Glomerular visceral epithelial cell (primary cell): ENCODE measurements around the gene ARHGEF17.

Experiments used
- DNase-seq: peaks from one replicate; pipeline ENCODE4 v3.0.0-alpha.2; 2016; ENCODE audit errors: extremely low spot score

The ARHGEF17 gene

DNA sequence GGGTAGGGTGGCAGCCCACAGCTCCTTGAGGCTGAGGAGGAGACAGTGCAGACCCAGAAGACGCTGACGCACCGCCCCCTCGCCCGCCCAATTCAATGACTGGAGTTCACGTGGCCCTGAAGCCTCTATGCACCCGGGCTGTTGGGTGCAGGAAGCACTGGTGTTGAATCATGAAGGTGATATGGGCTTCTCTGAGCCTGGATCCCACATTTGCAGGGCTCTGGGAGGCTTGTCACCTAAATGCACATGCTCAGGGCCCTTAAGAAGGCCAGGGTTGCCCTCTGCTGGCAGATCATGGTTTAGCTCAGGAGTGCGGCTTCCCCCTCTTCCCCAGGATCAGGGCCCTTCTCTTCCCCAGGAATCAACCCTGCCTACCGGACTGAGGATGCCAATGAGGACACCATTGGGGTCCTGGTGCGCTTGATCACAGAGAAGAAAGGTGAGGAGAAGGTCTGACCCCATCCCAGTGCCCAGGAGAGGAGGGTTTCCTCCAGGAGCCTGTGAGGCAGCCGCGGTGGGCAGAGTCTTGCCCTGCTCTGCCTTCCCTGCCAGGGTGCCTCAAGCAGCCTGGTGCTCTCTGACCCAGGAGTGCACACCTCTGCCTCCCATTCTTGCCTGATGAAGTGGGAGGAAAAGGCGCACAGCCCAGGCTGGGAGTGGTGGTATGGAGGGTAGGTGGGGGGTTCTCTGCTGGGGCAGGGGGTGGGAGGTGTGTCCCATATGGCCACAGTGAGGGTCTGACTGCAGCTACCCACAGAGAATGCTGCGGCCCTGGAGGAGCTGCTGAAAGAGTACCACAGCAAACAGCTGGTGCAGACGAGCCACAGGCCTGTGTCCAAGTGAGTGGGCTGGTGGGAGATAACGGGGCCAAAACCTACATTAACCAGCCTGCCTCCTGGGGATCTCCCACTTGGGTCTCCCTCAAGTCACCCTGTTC is 85.7 kb downstream of the ARHGEF17 start:
- peak; percentile 78 for DNase-seq

- no peak for DNase-seq
These were observed 86.6 kb downstream of the ARHGEF17 start for GRCh38 chr11:73394416-73395296.

DNA sequence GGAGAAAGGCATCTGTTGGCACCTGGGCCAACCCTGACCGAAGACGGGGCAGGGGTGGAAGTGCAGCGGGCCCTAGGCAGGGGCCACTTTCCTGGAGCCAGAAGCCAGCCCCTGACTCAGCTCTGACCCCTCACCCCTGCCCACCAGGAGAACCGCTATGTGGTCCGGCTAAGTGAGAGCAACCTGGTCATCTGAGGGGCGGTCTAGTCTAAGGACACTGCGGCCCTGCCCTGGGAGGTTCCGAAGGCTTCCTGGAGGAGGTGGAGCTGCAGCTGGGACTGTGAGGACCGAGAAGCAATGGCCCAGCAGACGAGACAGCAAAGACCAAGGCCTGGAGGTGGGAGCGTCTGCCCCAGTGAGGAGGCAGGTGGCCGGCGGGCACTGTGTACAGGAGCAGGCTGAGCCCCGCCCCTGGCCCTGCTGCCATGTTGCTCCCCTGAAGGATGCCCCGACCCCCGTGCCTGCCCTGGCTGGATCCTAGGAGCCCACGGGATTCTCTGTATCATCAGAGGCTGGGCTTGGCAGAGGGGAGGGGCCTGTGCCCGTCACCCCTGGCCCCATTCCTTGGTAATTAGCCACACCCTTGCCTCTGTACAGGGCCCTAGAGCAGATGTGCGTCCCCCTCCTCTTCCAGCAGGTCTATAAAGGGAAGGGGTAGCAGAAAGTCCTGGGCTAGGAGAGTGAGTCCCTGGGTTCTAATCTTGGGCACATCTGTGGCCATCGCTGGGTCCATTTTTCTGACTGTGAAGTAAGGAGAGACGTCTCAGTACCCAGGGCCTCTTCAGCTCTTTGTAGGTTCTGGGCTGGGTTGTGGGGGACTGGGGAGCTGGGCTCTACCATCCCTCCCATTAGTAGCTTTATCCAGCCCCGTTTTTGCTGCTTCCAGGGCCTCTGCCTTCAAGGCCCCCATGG is 87.5 kb downstream of the ARHGEF17 start:
- DNase-seq: no peak

- DNase-seq: no peak
These were observed 88.3 kb downstream of the ARHGEF17 start for GRCh38 chr11:73396251-73396930.

GRCh38 chr11:73396985-73397384 is 88.9 kb downstream of the ARHGEF17 start:
- no peak for DNase-seq

DNA sequence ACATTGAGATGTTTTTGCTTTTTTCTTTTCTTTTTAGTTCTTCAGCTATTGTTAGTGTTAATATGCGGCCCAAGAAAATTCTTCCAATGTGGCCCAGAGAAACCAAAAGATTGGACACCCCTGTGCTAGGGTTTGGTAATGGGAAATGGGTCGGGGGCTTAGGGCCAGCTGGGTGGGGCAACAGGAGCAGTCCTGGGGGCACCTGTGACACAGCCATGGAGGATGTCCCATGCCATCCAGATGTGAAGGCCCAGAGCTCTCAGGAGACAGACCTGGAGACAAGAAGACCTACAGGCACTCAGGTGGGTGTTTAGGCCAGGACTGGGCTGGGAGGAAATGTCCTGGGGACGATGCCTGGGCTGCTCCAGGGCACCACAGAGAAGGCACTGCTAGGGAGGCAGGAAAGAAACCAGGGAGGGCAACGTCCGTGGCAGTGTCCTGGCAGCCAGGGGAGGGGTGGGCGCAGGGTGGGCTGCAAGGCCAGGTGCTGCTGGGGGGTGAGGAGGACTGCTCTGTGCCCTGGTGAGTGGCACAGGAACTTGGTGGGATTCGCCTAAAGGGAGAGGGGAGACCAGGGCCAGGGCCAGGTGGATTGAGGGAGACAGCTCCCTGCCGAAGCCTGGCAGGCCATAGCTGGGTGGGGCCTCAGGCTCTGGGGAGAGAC is 89.5 kb downstream of the ARHGEF17 start:
- DNase-seq: no peak

- DNase-seq: no peak
These were observed 90.1 kb downstream of the ARHGEF17 start for GRCh38 chr11:73398132-73398526.

GRCh38 chr11:73398721-73399120 is 90.6 kb downstream of the ARHGEF17 start:
- DNase-seq: no peak

- DNase-seq: no peak
These were observed 91.1 kb downstream of the ARHGEF17 start for GRCh38 chr11:73399159-73399590.

GRCh38 chr11:73399636-73400035 is 91.6 kb downstream of the ARHGEF17 start:
- no peak for DNase-seq

DNA sequence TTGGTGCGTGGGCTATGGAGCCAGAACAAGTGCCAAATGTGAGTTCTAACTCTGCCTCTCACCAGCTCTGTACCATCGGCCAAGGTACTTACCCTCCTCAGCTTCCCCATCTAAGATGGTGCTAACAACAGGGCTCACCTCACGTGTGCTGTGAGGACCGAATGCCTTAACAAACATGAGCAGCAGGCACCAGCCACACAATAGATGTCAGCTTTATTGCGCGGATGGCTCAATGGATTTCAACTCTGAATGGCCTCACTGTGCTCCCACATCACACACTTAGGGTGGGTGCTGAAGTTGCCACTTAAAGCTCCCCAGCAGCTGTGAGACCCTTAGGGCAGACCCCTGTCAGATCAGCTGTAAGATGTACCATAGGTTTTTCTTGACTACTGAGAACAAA is 92.2 kb downstream of the ARHGEF17 start:
- DNase-seq: no peak

- no peak for DNase-seq
These were observed 93.3 kb downstream of the ARHGEF17 start for GRCh38 chr11:73401217-73401923.

DNA sequence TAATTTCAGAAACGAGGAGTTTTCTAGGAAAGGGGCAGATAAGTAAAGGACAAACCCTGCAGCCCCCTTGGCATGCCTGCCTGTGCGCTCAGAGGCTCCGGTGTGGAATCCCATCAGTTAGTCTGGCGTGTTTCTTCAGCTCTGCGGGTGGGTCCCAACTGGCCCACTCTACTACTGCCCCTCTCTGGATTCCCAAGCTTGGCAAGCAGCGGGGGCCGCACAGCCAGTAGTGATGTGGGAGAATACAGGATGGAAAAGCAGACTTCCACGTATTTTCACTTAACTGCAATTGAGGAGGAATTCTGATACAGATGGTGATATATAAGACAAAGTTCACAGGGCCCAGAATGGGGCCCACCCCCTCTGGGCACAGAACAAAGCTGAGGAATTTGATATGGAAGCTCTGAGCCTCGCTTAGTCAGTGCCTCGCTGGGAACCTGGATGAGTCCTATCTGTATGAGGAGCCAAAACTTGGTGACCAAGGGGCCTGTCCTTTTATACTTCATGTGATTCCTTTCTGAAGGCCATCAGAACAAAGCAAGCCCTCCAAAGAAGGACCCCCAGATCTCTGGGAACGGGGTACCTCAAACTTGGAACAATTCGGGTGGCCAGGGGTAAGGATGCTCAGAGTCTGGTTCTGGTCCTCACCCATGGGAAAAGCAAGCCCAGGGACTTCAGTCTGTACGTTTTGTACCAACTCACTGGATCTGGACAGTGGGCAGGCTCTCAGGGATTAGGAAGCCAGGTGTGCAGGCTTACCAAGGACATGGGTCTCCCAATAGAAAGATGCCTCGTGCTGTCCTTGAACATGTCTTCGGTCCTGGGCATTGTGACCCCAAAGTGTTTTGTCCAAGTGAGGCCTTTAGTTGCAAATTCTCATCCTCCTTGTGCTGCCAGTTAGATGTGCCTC is 94.1 kb downstream of the ARHGEF17 start:
- DNase-seq: no peak

DNA sequence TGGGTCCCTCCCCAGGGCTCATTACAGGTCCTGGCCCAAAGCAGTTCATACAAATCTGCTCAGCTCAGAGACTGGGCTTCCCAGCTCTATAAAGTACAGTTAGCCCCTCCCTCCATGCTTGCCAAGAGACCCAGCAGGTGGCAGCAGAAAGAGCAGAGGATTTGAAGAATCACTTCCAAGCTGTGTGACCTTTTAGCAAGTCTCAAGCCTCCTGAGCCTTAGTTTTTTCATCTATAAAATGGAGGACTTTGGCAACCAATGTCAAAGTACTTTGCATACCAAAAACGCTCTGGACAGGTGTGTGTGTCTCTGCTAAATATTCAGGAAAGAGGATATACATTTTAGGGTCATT is 94.7 kb downstream of the ARHGEF17 start:
- peak; percentile 31 for DNase-seq

DNA sequence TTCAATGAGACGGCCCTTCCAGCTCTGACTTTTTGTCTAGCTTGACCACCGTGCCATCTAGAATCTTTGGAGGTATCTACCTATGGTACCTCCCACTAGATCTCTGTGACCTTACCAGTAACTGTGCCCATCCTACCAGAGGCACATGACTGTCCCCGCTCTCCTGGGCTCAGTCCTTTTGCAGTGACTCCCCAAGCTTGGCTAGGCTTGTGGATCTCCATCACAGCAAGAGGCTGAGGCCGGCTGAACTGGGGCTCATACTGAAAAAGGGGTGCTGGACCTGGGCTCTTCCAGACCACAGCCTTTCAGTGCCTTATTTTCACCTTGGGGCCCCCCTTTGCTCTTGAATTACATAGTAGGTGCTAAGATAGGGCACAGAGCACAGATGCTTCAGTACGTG is 95.5 kb downstream of the ARHGEF17 start:
- no peak for DNase-seq

- DNase-seq: peak; percentile 54
These were observed 96.0 kb downstream of the ARHGEF17 start for GRCh38 chr11:73404048-73404447.

DNA sequence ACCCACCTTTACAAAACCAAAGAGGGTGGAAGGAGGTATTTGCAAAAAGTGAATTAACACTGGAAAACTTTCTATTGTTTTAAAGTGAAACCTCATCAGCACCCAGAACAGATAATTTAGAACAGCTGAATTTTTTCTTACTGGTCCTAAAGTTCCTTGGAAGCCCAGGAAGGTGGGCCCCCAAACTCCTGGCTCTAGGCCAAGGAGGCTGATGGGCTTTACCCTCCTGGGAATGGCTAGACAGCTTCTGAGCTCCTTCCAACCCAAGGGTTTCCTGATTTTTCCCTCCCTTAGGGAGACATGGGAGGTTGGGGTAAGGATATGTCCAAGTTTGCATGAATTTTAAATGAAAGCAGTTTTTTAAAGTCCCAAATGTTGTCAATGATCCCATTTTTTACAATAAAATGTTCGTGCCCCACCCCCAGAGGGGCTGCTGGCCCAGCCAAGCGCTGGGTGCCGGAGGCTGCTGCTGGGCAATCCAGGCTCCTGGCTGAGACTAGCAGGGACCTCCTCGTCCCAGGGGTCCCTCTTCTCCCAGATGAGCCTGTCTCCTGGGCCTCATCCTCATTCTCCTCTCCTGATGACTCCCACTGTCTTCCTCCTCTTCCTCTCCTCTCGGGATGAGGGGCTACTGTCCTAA is 96.5 kb downstream of the ARHGEF17 start:
- DNase-seq: no peak

DNA sequence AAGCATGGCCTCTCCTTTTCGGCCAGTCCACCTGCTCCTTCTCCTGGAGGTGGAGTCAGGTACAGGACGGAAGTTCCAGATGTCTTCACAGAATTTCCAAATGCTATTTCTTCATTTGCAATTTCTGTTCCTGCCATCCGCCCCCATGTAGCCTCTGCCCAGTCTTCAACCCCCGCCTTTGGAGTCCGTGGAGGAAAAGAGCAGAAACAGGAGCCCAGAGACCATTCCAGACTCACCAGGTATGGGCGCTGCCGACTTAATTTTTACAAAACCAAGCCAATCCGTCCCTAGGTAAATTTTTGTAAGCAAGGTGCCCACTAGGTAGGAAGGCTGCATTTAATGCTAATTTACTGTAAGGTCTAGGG is 97.1 kb downstream of the ARHGEF17 start:
- DNase-seq: no peak
